Measurements from ENCODE around the gene DAAM2.

Gene DAAM2

DNA sequence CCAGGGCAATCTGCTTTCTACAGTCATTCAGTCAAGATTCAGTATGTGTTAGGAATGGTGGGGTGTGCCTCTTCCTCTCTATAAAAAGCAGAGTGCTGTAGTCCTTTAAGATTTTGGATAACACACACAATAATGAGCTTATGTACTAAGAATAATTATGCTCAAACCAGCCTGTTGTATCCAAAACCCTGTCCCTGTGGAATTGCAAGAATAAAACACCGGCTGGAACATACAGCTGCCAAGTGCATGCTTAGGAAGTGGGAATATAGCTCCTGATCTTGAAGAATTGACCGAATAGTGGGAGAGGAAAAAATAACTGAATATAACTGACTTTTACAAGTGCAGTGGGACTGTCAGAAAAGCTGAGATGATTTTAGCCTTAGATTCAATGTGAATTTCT is 143.1 kb downstream of the DAAM2 start:
- no peak for DNase-seq

DNA sequence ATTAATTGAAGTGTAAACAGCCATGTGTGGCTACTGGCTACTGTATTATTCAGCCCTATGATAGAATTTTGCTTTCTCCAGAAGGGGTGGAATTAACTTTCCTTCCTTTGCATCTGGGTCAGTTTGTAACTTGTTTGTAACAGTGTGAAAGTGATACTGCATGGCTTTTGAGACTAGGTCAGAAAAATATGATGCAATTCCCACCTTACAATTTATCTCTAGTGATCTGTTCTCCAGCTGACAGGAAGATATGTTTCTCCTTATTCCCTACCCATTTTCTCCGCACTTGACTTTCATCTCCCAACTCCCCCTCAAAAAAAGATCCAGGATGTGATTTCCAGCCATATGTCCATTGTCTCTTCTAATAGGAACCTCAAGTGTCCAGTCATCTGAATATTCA is 144.7 kb downstream of the DAAM2 start:
- DNase-seq, result no peak

DNA sequence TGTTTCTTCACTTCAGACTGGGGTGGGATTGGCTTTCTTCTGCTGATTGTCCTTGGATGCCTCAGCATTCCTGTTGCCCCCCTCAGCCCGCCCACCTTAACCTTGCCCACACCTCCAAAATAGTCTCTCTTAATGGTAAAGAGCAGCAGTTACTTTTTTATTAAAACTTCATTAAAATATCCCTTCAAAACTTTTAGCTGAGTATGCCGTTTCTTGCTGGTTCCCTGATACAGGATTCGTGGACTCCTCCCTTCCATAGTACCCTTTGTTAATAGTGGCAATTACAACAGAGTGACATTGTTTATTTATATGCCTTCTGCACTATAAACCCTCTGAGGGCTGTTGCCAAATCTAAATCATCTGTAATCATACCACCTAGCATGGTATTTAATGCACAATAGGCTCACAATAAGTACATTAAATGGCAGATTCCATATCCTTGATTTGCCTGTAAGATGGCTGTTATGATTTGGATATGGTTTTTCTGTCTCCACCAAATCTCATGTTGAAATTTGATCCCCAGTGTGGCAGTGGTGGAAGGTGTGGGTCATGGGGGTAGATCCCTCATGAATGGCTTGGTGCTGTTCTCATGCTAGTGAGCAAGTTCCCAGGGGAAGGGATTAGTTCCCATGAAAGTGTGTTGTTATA is 145.6 kb downstream of the DAAM2 start:
- DNase-seq, result peak; percentile 33

DNA sequence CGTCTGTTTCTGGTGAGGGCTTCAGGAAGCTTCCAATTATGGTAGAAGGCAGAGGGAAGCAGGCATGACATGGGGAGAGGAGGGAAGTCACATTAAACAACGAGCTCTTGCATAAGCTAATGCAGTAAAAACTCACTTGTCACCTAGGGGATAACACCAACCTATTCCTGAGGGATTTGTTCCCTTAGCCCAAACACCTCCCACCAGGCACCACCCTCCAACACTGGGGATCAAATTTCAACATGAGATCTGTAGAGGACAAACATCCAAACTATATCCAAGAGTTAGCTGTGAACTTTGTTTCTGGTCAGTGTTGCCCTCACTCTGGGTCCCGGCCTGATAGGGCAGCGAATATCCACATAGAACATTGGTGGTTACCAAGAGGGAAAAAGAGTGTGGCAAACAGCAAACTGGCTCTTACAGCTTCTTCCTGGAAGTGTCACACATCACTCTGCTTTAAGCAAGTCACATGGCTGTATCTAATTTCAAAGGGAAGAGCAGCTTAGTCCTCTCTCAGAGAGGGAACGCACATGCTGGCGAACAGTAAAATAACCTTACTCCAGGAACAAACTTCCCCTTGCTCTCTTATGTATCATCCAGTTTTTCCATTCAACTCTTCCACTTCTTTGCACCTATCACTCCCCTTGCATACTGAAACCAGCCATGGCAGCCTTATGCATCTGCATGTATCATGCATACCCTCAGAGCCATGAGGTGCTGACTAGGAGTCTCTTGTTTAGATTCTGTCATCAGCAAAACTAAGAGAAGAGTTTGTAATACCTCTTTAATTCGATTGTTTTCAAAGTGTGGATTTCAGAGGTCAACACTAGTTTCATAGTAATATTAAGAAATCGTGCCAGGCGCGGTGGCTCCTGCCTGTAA is 146.8 kb downstream of the DAAM2 start:
- no peak for DNase-seq

DNA sequence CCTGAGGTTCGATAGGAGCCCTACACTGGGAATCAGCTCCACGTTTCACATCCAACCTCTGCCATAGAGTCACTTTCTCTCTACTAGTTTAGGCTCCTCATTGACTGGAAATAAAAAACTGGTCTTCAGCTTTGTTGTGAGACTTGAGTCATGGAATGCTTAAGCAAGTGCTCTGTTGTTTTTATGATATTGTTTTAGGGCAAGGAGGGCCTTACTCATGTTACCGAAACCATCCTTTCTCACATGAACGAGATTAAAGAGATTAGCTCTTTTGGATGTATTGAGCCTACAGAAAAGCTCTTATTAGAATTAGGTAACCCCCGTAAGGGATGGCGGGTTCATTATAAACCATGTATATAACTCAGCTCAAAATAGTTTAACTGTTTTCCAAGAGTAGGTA is 149.0 kb downstream of the DAAM2 start:
- DNase-seq, result no peak

DNA sequence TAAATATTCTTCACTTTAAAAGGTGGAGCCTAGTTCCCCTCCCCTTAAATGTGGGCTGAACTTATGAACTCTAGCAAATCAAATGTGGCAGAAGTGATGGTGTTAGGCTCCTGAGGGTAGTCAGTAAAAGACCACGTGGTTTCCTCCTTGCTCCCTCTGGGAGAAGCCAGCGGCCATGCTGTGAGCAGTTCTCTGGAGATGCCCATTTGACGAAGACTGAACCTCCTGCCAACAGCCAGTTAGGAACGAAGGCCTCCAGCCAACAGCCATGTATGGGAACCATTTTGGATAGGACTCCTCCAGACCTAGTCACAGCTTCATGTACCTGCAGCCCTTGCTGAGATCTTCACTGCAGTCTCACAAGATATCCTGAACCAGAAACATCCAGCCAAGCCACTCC is 149.6 kb downstream of the DAAM2 start:
- no peak for DNase-seq

DNA sequence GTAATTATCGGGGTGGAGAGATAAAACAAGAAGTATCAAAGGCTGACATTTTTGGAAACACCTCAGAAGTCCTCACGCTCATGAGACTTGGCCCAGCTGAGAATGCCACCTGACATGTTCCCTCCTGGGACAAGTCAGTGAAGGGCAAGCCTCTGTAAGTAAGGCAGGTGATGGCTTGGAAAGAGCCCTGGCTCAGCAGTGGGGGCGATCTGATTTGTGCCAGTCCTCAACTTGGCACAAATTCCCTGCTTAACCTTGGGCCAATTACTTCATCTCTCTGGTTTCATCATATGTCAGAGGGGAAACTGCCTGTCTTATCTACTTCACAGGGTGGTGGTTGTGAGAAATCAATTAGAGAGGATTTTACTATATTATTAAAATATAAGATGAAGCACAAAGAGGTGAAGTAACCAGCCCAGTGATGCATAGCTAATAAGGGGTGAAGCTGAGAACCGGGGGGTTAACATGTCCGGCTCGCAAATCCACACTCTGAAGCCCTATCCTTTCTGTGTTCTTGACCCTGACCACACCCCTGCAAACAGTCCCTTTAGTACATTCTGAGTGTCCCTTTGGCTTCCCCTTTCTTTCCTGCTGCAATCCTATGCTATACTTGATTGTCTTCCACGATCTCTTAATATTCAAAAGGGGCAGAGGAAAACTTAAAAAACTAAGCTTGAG is 150.9 kb downstream of the DAAM2 start:
- no peak for DNase-seq

DNA sequence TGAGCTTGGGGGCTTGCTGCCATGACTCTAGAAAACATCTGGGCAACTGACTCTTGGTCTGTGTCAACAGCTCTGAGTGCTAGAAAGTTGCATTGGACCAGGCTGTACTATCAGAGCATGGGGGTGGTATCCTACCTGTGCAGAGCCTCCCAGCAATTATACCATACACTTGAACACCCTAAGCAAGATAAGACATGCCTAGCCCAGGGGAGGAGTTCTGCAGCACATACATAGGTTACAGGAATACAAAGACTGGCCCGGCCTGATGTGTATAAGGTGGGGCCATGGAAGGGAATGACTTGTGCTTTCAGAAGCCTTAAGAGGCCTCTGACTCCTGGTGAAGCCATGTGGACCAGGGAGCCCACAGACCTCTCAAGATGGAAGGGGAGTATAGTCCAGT is 153.4 kb downstream of the DAAM2 start:
- no peak for DNase-seq

DNA sequence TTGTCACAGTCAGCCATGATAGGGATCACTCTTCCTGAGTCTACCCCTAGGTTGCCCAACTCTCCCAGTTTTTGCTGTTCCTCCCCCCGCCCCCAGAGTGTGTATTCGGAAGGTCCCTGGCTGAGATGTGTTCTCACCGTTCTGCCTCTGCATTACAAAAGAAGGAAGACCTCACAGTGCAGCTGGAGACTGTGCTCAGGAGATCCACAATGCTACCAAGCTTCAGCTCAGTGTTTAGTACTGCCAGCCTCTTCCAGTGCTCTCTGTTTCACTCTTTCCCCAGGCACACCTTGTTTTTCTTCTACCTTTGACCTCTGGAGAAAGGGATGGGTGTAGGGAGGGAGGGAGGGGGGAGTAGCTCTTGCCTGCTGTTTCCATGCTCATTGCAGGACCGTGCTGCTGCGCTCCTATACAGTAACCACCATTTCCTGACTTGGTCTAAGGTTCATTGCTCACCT is 155.5 kb downstream of the DAAM2 start:
- no peak for DNase-seq

DNA sequence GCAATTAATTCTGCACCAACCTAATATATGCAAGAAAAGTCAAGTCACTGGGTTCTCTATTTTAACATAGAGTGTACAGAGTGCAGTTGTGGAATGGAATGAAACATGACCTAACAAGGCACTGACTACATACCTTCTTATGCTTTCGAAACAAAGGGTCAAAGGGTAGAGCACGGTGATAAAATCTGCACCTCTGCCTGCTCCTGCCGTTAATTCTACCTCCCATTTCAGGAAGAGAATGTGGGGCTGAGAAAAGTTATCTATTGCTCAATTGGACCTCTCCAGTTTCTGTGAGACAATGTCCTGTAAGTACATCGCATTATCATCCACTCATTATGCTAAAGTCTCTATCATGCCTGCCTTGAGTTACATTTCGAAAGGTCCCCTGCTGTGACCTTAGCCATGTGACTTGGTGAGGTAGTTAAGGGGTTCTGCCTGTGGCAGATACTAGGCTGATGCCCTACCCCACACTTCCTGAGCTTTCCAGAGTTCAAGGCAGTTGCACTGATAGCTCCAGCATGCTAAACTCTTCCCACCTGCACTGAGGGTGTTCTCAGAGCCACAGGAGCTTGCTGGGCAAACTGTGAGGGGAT is 156.1 kb downstream of the DAAM2 start:
- no peak for DNase-seq

DNA sequence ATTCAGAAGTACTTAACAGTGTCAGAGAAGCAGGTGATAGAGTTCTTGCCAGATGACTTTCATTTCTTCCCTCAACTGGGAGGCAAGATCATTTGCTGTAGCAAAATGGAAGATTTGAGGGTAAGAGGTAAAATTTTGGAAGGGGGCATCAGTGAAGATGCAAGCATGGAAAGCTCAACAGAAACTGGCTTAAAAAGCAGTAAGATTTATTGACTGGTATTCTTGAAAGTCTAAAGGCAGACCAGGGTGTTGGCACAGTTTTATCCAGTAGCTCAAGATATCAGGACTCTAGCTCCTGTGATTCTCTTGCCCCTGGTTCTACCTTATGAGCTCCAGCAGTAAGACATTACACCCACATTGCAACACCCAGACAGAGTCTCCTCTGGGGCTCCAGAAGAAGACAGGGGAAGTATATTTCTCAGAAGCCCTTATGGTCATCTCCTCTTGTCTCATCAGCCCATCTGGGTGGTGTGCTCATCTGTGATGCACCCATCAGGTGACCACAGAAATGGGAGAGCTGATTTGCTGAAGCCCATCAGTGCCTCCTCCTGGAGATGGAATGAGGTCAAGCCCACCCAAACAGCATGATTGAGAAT is 158.0 kb downstream of the DAAM2 start:
- no peak for DNase-seq

DNA sequence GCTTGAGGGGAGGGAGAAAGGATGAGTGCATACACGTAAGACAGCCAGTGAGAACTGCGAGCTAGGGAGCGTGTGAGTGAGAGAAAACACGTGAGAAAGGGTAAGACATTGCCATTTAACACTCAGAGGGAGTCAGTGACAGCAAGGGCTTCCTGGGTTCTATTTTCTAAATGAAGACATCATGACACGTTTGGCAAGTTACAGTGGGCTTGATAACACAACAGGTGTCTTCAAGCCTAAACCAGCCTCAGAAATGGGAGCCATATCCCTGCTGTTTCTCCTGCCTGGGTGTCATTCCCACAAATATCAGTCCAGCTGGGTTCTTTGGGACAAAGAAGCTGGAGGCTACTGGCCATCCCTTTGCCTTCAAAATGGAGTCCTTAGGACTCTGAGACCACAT is 159.0 kb downstream of the DAAM2 start:
- no peak for DNase-seq

DNA sequence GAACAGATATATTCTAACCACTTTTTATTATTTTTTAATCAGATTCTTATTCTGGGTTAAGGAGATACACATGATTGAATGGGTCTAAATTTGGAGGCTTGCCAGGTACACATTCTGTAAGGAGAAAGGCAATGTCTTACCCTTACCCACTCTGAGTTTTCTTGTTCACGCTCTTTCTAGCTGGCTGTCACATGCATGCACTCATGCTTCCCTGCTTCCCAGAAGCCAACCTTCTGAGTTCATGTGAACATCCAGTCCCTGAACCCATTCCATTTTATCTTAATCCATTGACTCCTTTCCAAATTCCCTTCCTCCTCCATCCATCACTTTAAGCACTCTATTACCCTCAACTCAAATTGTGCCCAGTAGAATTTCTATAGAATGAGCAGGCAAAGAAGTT is 159.5 kb downstream of the DAAM2 start:
- no peak for DNase-seq

DNA sequence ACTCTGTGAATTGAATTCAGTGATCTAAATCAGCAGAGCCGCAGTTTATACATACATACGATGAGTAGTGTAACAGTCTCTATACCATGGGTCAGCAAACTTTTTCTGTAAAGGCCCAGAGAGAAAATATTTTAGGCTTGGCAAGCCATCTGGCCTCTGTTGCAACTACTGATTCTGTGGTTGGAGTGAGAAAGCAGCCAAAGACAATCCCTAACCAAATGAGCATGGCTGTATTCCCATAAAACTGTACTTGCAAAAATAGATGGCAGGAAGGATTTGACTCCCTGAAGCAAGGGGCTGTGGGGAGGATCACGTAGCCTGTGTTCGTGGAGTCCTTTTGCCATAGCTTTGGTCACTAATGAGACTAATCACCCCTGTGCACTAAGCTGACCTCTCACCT is 160.0 kb downstream of the DAAM2 start:
- no peak for DNase-seq

DNA sequence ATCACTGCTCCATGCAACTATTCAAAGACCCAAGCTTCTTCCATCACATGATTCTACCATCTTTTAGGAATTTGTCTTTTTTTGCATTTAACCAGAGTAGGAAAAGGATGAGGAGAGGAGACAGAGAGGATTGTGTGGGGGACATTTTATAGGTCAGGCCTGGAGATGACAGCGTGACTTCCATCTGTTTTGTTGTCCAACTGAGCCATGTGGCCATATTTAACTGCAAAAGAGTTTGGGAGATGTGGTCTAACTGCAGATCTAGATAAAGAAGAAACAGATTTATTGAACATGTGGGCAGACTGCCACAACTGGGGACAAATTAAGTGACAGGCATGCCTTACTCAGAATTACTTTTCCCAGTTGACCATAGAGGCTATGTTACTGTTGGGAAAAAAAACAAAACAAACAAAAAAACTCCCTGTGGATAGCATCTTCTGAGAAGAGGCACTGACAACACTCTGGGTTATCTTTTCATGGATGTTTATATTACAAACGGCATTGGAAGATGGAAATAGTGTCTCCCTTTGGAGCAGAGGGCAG is 161.0 kb downstream of the DAAM2 start:
- no peak for DNase-seq

All from NCI-H748 treated with DMSO at 0.1 percent for 48 hours (cell line).